SU-DHL-6 (cell line): Measurements from ENCODE around the gene DLG2.

ENCODE experiments used
- EZH2phosphoT487 ChIP-seq: fragments of 200-600 bp; sonication (generic), shearing (Covaris generic); conservative IDR thresholded peaks from 2 replicates; pipeline ENCODE4 v1.6.1; 2018; ENCODE audit warnings: mild to moderate bottlenecking, antibody characterized with exemption, low read length, moderate library complexity, mixed read lengths
- TF ChIP-seq, protein P1 (sequence below): fragments of 200-600 bp; sonication (generic); IDR thresholded peaks from one replicate; pipeline ENCODE4 v1.5.1; 2017; ENCODE audit warnings: antibody characterized with exemption, mild to moderate bottlenecking, low read length, moderate library complexity; ENCODE audit not compliant: insufficient read depth, poor library complexity, severe bottlenecking

DNA sequence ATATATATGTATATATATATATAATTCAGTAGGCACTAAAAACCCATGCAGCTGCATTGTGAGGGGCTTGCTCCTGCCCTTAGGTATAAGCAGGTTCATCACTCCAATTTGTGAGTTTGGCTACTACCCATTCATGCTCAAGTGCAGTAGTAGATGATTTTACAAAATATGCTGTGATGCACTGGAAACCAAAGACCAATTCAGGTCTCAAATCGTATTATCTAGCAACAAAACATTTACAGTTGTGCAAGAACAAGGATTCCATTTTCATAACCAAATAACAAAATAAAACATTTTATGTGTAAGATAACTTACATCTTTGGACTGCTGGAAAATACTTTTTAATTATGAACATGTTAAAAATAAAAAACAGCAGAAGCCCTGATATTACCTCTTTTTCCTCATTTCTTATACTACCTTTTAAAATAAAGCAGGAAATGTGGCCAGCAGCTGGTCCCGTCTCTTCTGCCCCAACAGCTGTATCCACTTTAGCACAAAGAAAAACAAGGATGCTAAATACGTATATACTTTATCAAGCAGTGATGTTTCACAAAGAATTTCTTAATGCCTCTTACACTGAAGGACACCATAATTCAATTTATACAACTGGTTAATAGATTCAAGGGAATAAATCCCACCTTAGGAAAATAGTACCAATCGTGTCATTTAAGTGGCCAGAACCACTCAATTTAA, 35.0 kb upstream of the DLG2 start:
- no peak for TF ChIP-seq EZH2phosphoT487
- TF ChIP-seq, protein P1, sequence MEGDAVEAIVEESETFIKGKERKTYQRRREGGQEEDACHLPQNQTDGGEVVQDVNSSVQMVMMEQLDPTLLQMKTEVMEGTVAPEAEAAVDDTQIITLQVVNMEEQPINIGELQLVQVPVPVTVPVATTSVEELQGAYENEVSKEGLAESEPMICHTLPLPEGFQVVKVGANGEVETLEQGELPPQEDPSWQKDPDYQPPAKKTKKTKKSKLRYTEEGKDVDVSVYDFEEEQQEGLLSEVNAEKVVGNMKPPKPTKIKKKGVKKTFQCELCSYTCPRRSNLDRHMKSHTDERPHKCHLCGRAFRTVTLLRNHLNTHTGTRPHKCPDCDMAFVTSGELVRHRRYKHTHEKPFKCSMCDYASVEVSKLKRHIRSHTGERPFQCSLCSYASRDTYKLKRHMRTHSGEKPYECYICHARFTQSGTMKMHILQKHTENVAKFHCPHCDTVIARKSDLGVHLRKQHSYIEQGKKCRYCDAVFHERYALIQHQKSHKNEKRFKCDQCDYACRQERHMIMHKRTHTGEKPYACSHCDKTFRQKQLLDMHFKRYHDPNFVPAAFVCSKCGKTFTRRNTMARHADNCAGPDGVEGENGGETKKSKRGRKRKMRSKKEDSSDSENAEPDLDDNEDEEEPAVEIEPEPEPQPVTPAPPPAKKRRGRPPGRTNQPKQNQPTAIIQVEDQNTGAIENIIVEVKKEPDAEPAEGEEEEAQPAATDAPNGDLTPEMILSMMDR: no peak
